H1 (cell line): Measurements from ENCODE around the gene NKD2. TPM values are rescaled to one million over a fixed set of nuclear protein-coding genes. Genes with fewer than 3 reads are reported as not detected.

Experiments used
- microRNA-seq, 2 experiments: library from miRNA; unstranded; fragments of <30 nt; microRNA quantifications; one replicate each; pipeline versions ENCODE4 to v1.2.0, GENCODE V29; 2016 to 2020; ENCODE audit warnings: borderline microRNAs expressed in 2 of 2, borderline number of aligned reads in 2 of 2, borderline replicate concordance in 1 of 2
- polyA plus RNA-seq, 7 experiments: library from polyadenylated mRNA; depleted of rRNA in 3 of 7; stranded (reverse) in 5 of 7; unstranded in 2 of 7; fragments of >200 nt in 5 of 7; fragments of 200-250 nt in 2 of 7; gene quantifications; 1 replicate in 5 of 7; 2 replicates in 1 of 7; 4 replicates in 1 of 7; pipeline versions ENCODE4 v1.2.1 to v1.2.3, GENCODE V29; 2011 to 2013; ENCODE audit warnings: missing spikeins in 2 of 7, mixed read lengths in 2 of 7
- small RNA-seq: library from polyadenylated mRNA; stranded (forward); fragments of <200 nt; extraction: miRNeasy Mini kit (QIAGEN cat#:217004); gene quantifications from one replicate; pipeline ENCODE3, GENCODE V24; 2013; ENCODE audit not compliant: insufficient read depth
- total RNA-seq: library from RNA; stranded (reverse); fragmentation: NEBNext Ultra II Directional; extraction: Animal tissue kit (Norgen Biotek cat#: 25700); gene quantifications from 2 replicates; pipeline ENCODE4 v1.2.1, GENCODE V29; 2021

Gene NKD2
- total and polyA plus RNA-seq, 2 of the 8 experiments (the other 6 are each of a cell fraction or from before 2014, with no cell fraction given): 5.5 to 7.9 TPM

Small RNA genes lying within 50 kb of the gene (microRNA-seq; reads per million reads assigned to microRNA genes)
- 0 reads per million in 2 experiments for gene MIR4635

Small RNA genes lying within 50 kb of the gene (small RNA-seq; reads per million reads assigned to genes)
- 2.1 reads per million, percentile 17 among the genes with 10 or more reads in this experiment for gene MIR4635

Other genes with a start within 250 kb of the NKD2 start
- 1.9 and 2.5 TPM in 2 replicates for gene ZDHHC11B, start 224.1 kb upstream of the NKD2 start, total RNA-seq
- gene ZDHHC11B, start 224.1 kb upstream of the NKD2 start, polyA plus RNA-seq (2011; rRNA removed): 0.29 and 0.57 TPM in 2 replicates
- 16.6 and 19.8 TPM in 2 replicates for gene ZDHHC11, start 157.8 kb upstream of the NKD2 start, total RNA-seq
- 4.7 and 10.8 TPM in 2 replicates for gene ZDHHC11, start 157.8 kb upstream of the NKD2 start, polyA plus RNA-seq (2011; rRNA removed)
- 46.5 and 49.4 TPM in 2 replicates for gene BRD9, start 116.0 kb upstream of the NKD2 start, total RNA-seq
- gene BRD9, start 116.0 kb upstream of the NKD2 start, polyA plus RNA-seq (2011; rRNA removed): 9.3 and 16.2 TPM in 2 replicates
- 34.5 and 39.2 TPM in 2 replicates for gene TRIP13, start 115.9 kb upstream of the NKD2 start, total RNA-seq
- 17.9 and 20.0 TPM in 2 replicates for gene TRIP13, start 115.9 kb upstream of the NKD2 start, polyA plus RNA-seq (2011; rRNA removed)
- gene SLC12A7, start 103.3 kb downstream of the NKD2 start, total RNA-seq: 38.6 and 39.7 TPM in 2 replicates
- gene SLC12A7, start 103.3 kb downstream of the NKD2 start, polyA plus RNA-seq (2011; rRNA removed): 23.5 and 37.5 TPM in 2 replicates
- not detected in 2 replicates for gene SLC6A19, start 192.8 kb downstream of the NKD2 start, total RNA-seq
- 0.02 and 0.03 TPM in 2 replicates for gene SLC6A19, start 192.8 kb downstream of the NKD2 start, polyA plus RNA-seq (2011; rRNA removed)
- gene SLC6A18, start 216.6 kb downstream of the NKD2 start, total RNA-seq: not detected in 2 replicates
- 0.03 TPM in 1 of 2 replicates, not detected in the other for gene SLC6A18, start 216.6 kb downstream of the NKD2 start, polyA plus RNA-seq (2011; rRNA removed)